Left ventricle myocardium superior (tissue), 1 donor: ENCODE data around the gene PARM1. TPM values are rescaled to one million over a fixed set of nuclear protein-coding genes. Genes with fewer than 3 reads are reported as not detected.
A peak's percentile ranks its signal among the peaks of the same experiment; 100 is the strongest.

ENCODE experiments used
- ATAC-seq: fragments of 200-7000 bp; cut with Tn5 transposase; one replicate; pipeline ENCODE4 v1.9.1; 2020; ENCODE audit warnings: mild to moderate bottlenecking, moderate library complexity
- DNase-seq: peaks from one replicate; pipeline ENCODE4 v3.0.0-alpha.2; 2020
- intact Hi-C: fragments of 100-400 bp; cut with micrococcal nuclease; formaldehyde crosslinking; loops from one replicate; pipeline ENCODE4 v1.11.0; 2022
- total RNA-seq: library from RNA; stranded (reverse); fragmentation: NEBNext Ultra II Directional; extraction: Animal tissue kit (Norgen Biotek cat#: 25700); gene quantifications from one replicate; pipeline ENCODE4 v1.2.1, GENCODE V29; 2021
- donor health status: DM: no; HTN: yes; CAD: no; lungs with severe emphysema.

Gene PARM1
- total RNA-seq, 1 donor from 2014 or later, result 107 TPM

GRCh38 chr4:74934016-74934831, 1.3 kb downstream of the PARM1 start:
- intact Hi-C loops, result loop anchor here (5.0 kb wide), 1 partner anchor 183 kb away; no protein-coding TSS in a partner anchor
- DNase-seq, result peak; percentile 57
- peak; percentile 49 for ATAC-seq

GRCh38 chr4:74934888-74935287, 2.0 kb downstream of the PARM1 start:
- ATAC-seq, result no peak
- DNase-seq, result no peak
- intact Hi-C loops, result loop anchor here (5.0 kb wide), 1 partner anchor 182 kb away; no protein-coding TSS in a partner anchor

- intact Hi-C loops, result no loop called here
- ATAC-seq (no peak), DNase-seq (no peak)
Measured at GRCh38 chr4:74941123-74941522, 8.2 kb downstream of the PARM1 start.

- intact Hi-C loops, result no loop called here
- ATAC-seq (no peak), DNase-seq (no peak)
Measured at GRCh38 chr4:74942251-74942917, 9.5 kb downstream of the PARM1 start.

GRCh38 chr4:74942918-74943253, 10.0 kb downstream of the PARM1 start:
- intact Hi-C loops, result no loop called here
- ATAC-seq (no peak), DNase-seq (no peak)

- ATAC-seq, result peak; percentile 35
- intact Hi-C loops, result no loop called here
- no peak for DNase-seq
Measured at GRCh38 chr4:74944354-74944793, 11.5 kb downstream of the PARM1 start.

- intact Hi-C loops, result no loop called here
- DNase-seq, result no peak
- no peak for ATAC-seq
Measured at GRCh38 chr4:74946196-74946595, 13.3 kb downstream of the PARM1 start.

- intact Hi-C loops, result no loop called here
- no peak for DNase-seq
- peak; percentile 27 for ATAC-seq
Measured at GRCh38 chr4:74947798-74948197, 14.9 kb downstream of the PARM1 start.

- no peak for ATAC-seq
- DNase-seq, result no peak
- intact Hi-C loops, result no loop called here
Measured at GRCh38 chr4:74948236-74948635, 15.3 kb downstream of the PARM1 start.

GRCh38 chr4:74950200-74950599, 17.3 kb downstream of the PARM1 start:
- ATAC-seq (no peak), DNase-seq (no peak)
- intact Hi-C loops, result no loop called here

- intact Hi-C loops, result no loop called here
- ATAC-seq, result no peak
- DNase-seq, result no peak
Measured at GRCh38 chr4:74950882-74951281, 18.0 kb downstream of the PARM1 start.

- DNase-seq, result no peak
- no peak for ATAC-seq
- intact Hi-C loops, result no loop called here
Measured at GRCh38 chr4:74953647-74954046, 20.7 kb downstream of the PARM1 start.

GRCh38 chr4:74958881-74959280, 26.0 kb downstream of the PARM1 start:
- no peak for ATAC-seq

GRCh38 chr4:74961230-74961629, 28.3 kb downstream of the PARM1 start:
- no peak for DNase-seq
- intact Hi-C loops, result no loop called here
- ATAC-seq, result no peak

More at GRCh38 chr4:74958881-74959280, 26.0 kb downstream of the PARM1 start:
- intact Hi-C loops, result no loop called here
- no peak for DNase-seq

GRCh38 chr4:74962584-74962983, 29.7 kb downstream of the PARM1 start:
- intact Hi-C loops, result no loop called here
- DNase-seq, result no peak

GRCh38 chr4:74964311-74964710, 31.4 kb downstream of the PARM1 start:
- intact Hi-C loops, result no loop called here
- DNase-seq, result no peak
- no peak for ATAC-seq

More at GRCh38 chr4:74962584-74962983, 29.7 kb downstream of the PARM1 start:
- no peak for ATAC-seq

GRCh38 chr4:74967324-74967723, 34.4 kb downstream of the PARM1 start:
- intact Hi-C loops, result no loop called here
- DNase-seq, result no peak
- no peak for ATAC-seq

- ATAC-seq, result no peak
- intact Hi-C loops, result no loop called here
Measured at GRCh38 chr4:74968456-74969164, 35.7 kb downstream of the PARM1 start.

GRCh38 chr4:74969507-74970474, 36.9 kb downstream of the PARM1 start:
- intact Hi-C loops, result no loop called here
- ATAC-seq, result peak; percentile 93

More at GRCh38 chr4:74968456-74969164, 35.7 kb downstream of the PARM1 start:
- no peak for DNase-seq

More at GRCh38 chr4:74969507-74970474, 36.9 kb downstream of the PARM1 start:
- peak; percentile 71 for DNase-seq
